A549 (cell line): ENCODE measurements around the gene SCT. TPM values are rescaled to one million over a fixed set of nuclear protein-coding genes. Genes with fewer than 3 reads are reported as not detected.
"Not testable (repeated sequence)": the region's sequence is repeated elsewhere in the genome, so short reads cannot be mapped to it uniquely, and the experiment has no call there.

Experiments used
- ATAC-seq, 2 experiments: fragments of 200-7000 bp in 1 of 2; fragments of >200 bp in 1 of 2; cut with Nextera tagmentation in 1 of 2; cut with Tn5 transposase in 1 of 2; 3 replicates each; pipeline versions ENCODE4 v1.8.0 to v1.9.1; 2018 to 2020; ENCODE audit warnings: mild to moderate bottlenecking in 1 of 2, moderate library complexity in 1 of 2
- CTCF ChIA-PET: fragments of 300-600 bp; sonication (Branson Sonifier 250); formaldehyde crosslinking; extraction: SDS; loops from one replicate; lab custom pipeline; 2021; ENCODE audit warnings: antibody characterized with exemption, inconsistent platforms; lab: Yijun Ruan, JAX
- POLR2A ChIA-PET: fragments of 350-600 bp; formaldehyde crosslinking; extraction: SDS; loops from one replicate; lab custom pipeline; 2021; ENCODE audit warnings: antibody characterized with exemption, inconsistent platforms; lab: Yijun Ruan, JAX
- DNase-seq, 2 experiments: peaks; one replicate each; pipeline versions ENCODE4 v3.0.0 to v3.0.0-alpha.2; 2011 to 2016; ENCODE audit warnings: low read depth in 1 of 2, low spot score in 1 of 2
- FAIRE-seq: peaks from 2 replicates; lab custom pipeline; 2011; peaks lifted over from hg19 to GRCh38; lab: Jason Lieb, UNC
- H3K27ac ChIP-seq, 2 experiments: fragments of >200 bp; sonication (Bioruptor Twin); formaldehyde crosslinking; 3 replicates each; pipeline ENCODE4 v1.5.1; 2016 to 2017
- H3K4me1 ChIP-seq: fragments of >200 bp; sonication (Bioruptor Twin); formaldehyde crosslinking; 3 replicates; pipeline ENCODE4 v1.6.1; 2016
- H3K4me2 ChIP-seq: fragments of >200 bp; sonication (Bioruptor Twin); formaldehyde crosslinking; 3 replicates; pipeline ENCODE4 v1.6.1; 2016
- H3K4me3 ChIP-seq: fragments of >200 bp; sonication (Bioruptor Twin); formaldehyde crosslinking; 3 replicates; pipeline ENCODE4 v1.5.1; 2016
- H3K9me3 ChIP-seq: fragments of >200 bp; sonication (Bioruptor Twin); formaldehyde crosslinking; 3 replicates; pipeline ENCODE4 v1.6.1; 2016
- CEBPB ChIP-seq, 2 experiments: fragments of >200 bp in 1 of 2; sonication (Bioruptor Twin) in 1 of 2; formaldehyde crosslinking in 1 of 2; IDR thresholded peaks; 2 replicates each; pipeline ENCODE4 v1.6.1; 2012 to 2016
- CHD2 ChIP-seq: fragments of 150-350 bp; IDR thresholded peaks from 2 replicates; pipeline ENCODE4 v1.6.1; 2014; ENCODE audit warnings: low read length; ENCODE audit not compliant: partially characterized antibody
- CHD4 ChIP-seq: fragments of 200-600 bp; sonication (generic); IDR thresholded peaks from 2 replicates; pipeline ENCODE4 v1.6.1; 2016; ENCODE audit warnings: antibody characterized with exemption, mild to moderate bottlenecking, borderline replicate concordance
- EHF ChIP-seq: fragments of 250-450 bp; sonication (Bioruptor Pico); IDR thresholded peaks from 2 replicates; pipeline ENCODE4 v1.5.0; 2020; ENCODE audit warnings: mild to moderate bottlenecking
- FOSL2 ChIP-seq, 2 experiments: fragments of 450-650 bp in 1 of 2; fragments of >200 bp in 1 of 2; sonication (Bioruptor Twin) in 1 of 2; formaldehyde crosslinking; IDR thresholded peaks; 2 replicates each; pipeline versions ENCODE4 v1.5.0 to v1.6.1; 2016 to 2020; ENCODE audit warnings: mild to moderate bottlenecking in 1 of 2, moderate library complexity in 1 of 2
- HEYL ChIP-seq: fragments of 250-450 bp; sonication (Bioruptor Pico); IDR thresholded peaks from 2 replicates; pipeline ENCODE4 v1.8.0; 2021; ENCODE audit warnings: mild to moderate bottlenecking, moderate library complexity
- JUNB ChIP-seq: fragments of >200 bp; sonication (Bioruptor Twin); formaldehyde crosslinking; IDR thresholded peaks from 2 replicates; pipeline ENCODE4 v1.6.1; 2016
- KDM1A ChIP-seq: fragments of 200-600 bp; sonication (generic); IDR thresholded peaks from 2 replicates; pipeline ENCODE4 v1.6.1; 2016; ENCODE audit warnings: low read depth, mild to moderate bottlenecking
- RNF2 ChIP-seq: fragments of 200-600 bp; sonication (generic); IDR thresholded peaks from 2 replicates; pipeline ENCODE4 v1.6.1; 2016; ENCODE audit warnings: low read depth, mild to moderate bottlenecking, antibody characterized with exemption, moderate library complexity, borderline replicate concordance
- WGBS: methylation state at CpG from one replicate; pipeline ENCODE4 v1.1.6; 2017; ENCODE audit errors: missing lambda C conversion rate; 5-methylcytosine and 5-hydroxymethylcytosine counted together
- polyA plus RNA-seq, 4 experiments: library from polyadenylated mRNA; depleted of rRNA in 3 of 4; stranded (reverse); fragments of >200 nt; fragmentation: RNase III in 1 of 4; extraction: RNeasy Plus Mini Kit Qiagen cat#74134 plus additional on column Dnase treatment in 1 of 4; gene quantifications; 2 replicates in 3 of 4; 3 replicates in 1 of 4; pipeline ENCODE4 v1.2.3, GENCODE V29; 2011 to 2017

SCT gene
- polyA plus RNA-seq, 2 of the 4 experiments (the other 2 are of a cell fraction), result not detected

GRCh38 chr11:654444-654843 lies 27.5 kb upstream of the SCT start:
- peaks cover 14% of the 10 kb centered on the region for H3K4me1 ChIP-seq
- CTCF ChIA-PET, result interaction anchor here (0.8 to 3.8 kb wide), 6 partner anchors 8 to 100 kb away, joined by 3 to 21 read pairs (median 5); no protein-coding TSS in a partner anchor
- TF ChIP-seq CEBPB (IDR thresholded peaks at IDR 0.05), result peak in 1 of 2 experiments; percentile 59; a peak in 1 of 4 replicates
- FAIRE-seq, H3K9me3 ChIP-seq, H3K4me3 ChIP-seq, ATAC-seq, DNase-seq, H3K4me2 ChIP-seq, H3K27ac ChIP-seq, POLR2A ChIA-PET: not testable (repeated sequence)
- WGBS, result 97% methylated on average over 12 of the region's 12 CpGs

GRCh38 chr11:653837-654236 lies 26.9 kb upstream of the SCT start:
- no peak for TF ChIP-seq EHF (CRISPR knock-in tag)
- TF ChIP-seq JUNB, result no peak
- ATAC-seq, result peak in 1 of 2 experiments; percentile 21; a peak in 2 of 6 replicates
- ChIA-PET POLR2A (no interaction called here), CTCF (interaction anchor here (0.8 to 3.8 kb wide), 3 partner anchors 10 to 74 kb away, joined by 3 to 21 read pairs (median 6); no protein-coding TSS in a partner anchor)
- no peak for DNase-seq
- H3K4me1 ChIP-seq, result peaks cover 14% of the 10 kb centered on the region
- no peak overlapping the region for H3K4me2 ChIP-seq
- no peak overlapping the region for H3K4me3 ChIP-seq
- H3K27ac ChIP-seq, result no peak overlapping the region
- FAIRE-seq, result no peak
- no peaks in the 10 kb centered on the region for H3K9me3 ChIP-seq
- 92% methylated on average over 12 of the region's 15 CpGs for WGBS

DNA sequence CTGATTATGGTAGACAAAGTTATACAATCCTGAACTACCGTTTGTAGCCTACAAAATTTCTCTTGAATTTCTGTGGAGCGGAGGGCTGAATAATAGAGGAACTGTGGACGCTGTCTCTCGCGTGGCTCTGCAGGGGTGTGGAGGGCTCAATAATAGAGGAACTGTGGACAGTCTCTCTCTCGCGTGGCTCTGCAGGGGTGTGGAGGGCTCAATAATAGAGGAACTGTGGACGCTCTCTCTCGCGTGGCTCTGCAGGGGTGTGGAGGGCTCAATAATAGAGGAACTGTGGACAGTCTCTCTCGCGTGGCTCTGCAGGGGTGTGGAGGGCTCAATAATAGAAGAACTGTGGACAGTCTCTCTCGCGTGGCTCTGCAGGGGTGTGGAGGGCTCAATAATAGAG lies 26.2 kb upstream of the SCT start:
- CTCF ChIA-PET, result interaction anchor here (0.7 kb wide), 1 partner anchor 69 kb away, joined by 3 read pairs; no protein-coding TSS in a partner anchor
- ATAC-seq, H3K4me3 ChIP-seq, H3K4me2 ChIP-seq, H3K9me3 ChIP-seq, DNase-seq, POLR2A ChIA-PET, FAIRE-seq, H3K27ac ChIP-seq: not testable (repeated sequence)
- WGBS, result 88% methylated on average over 14 of the region's 14 CpGs
- H3K4me1 ChIP-seq, result peaks cover 14% of the 10 kb centered on the region

GRCh38 chr11:650482-650881 lies 23.5 kb upstream of the SCT start:
- FAIRE-seq (no peak), DNase-seq (no peak), ATAC-seq (no peak)
- H3K4me2 ChIP-seq, result no peak overlapping the region
- POLR2A ChIA-PET, result no interaction called here
- no peak overlapping the region for H3K27ac ChIP-seq
- no peaks in the 10 kb centered on the region for H3K9me3 ChIP-seq
- 90% methylated on average over 10 of the region's 10 CpGs for WGBS
- peaks cover 8% of the 10 kb centered on the region for H3K4me1 ChIP-seq
- H3K4me3 ChIP-seq, result no peak overlapping the region
- TF ChIP-seq FOSL2 (IDR thresholded peaks at IDR 0.05), result no peak
- TF ChIP-seq FOSL2 (CRISPR knock-in tag; IDR thresholded peaks at IDR 0.05), result peak; percentile 18; the same call in 1 of the 2 replicates
- TF ChIP-seq CHD2, result no peak
- CTCF ChIA-PET, result interaction anchor here (1.1 kb wide), 1 partner anchor 96 kb away, joined by 4 read pairs; no protein-coding TSS in a partner anchor

DNA sequence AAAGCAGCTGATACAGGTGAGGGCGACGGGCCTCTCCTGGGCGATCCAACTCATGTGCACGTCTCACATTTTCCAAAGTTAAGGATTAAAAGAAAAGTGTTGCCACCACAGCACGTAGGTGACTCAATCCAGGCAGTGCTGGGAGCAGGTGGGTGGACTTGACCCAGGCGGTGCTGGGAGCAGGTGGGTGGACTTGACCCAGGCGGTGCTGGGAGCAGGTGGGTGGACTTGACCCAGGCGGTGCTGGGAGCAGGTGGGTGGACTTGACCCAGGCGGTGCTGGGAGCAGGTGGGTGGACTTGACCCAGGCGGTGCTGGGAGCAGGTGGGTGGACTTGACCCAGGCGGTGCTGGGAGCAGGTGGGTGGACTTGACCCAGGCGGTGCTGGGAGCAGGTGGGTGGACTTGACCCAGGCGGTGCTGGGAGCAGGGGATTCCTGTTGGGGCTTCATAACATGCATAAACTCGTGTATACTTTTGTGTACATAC lies 20.7 kb upstream of the SCT start:
- H3K4me3 ChIP-seq, ATAC-seq, FAIRE-seq, DNase-seq, POLR2A ChIA-PET, H3K4me2 ChIP-seq, H3K4me1 ChIP-seq, H3K27ac ChIP-seq, H3K9me3 ChIP-seq: not testable (repeated sequence)
- 94% methylated on average over 11 of the region's 14 CpGs for WGBS
- CTCF ChIA-PET, result interaction anchor here (0.6 to 1.6 kb wide), 3 partner anchors 11 to 155 kb away, joined by 3 read pairs; no protein-coding TSS in a partner anchor

- no peak for FAIRE-seq
- ChIA-PET POLR2A (interaction anchor here (1.0 kb wide), 1 partner anchor 9 kb away, joined by 3 read pairs; no protein-coding TSS in a partner anchor), CTCF (interaction anchor here (0.6 to 1.5 kb wide), 3 partner anchors 9 to 14 kb away, joined by 4 to 5 read pairs (median 4); no protein-coding TSS in a partner anchor)
- ATAC-seq, result no peak
- no peak for DNase-seq
- no peak overlapping the region for H3K27ac ChIP-seq
- TF ChIP-seq RNF2 (no peak), HEYL (CRISPR knock-in tag) (no peak), KDM1A (no peak), CHD4 (no peak)
- H3K9me3 ChIP-seq, result no peaks in the 10 kb centered on the region
- H3K4me1 ChIP-seq, result peaks cover 9% of the 10 kb centered on the region; the same call in 2 of the 3 replicates
- H3K4me3 ChIP-seq, result no peak overlapping the region
- no peak overlapping the region for H3K4me2 ChIP-seq
- 95% methylated on average over 14 of the region's 14 CpGs for WGBS
These were observed 19.2 kb upstream of the SCT start for GRCh38 chr11:646214-646613.
